ENCODE measurements around the gene YY1.
A peak's percentile ranks its signal among the peaks of the same experiment; 100 is the strongest.

YY1 gene

GRCh38 chr14:100239211-100239839, 381 bp downstream of the YY1 start:
- intact Hi-C loops (cut with DNase I): loop anchor here (2.0 kb wide), 1 partner anchor 137 kb away; the partner anchor contains the start of gene WDR25
- peak in 24 of 42 donors; percentile 5 to 56 (median 25) for DNase-seq

DNA sequence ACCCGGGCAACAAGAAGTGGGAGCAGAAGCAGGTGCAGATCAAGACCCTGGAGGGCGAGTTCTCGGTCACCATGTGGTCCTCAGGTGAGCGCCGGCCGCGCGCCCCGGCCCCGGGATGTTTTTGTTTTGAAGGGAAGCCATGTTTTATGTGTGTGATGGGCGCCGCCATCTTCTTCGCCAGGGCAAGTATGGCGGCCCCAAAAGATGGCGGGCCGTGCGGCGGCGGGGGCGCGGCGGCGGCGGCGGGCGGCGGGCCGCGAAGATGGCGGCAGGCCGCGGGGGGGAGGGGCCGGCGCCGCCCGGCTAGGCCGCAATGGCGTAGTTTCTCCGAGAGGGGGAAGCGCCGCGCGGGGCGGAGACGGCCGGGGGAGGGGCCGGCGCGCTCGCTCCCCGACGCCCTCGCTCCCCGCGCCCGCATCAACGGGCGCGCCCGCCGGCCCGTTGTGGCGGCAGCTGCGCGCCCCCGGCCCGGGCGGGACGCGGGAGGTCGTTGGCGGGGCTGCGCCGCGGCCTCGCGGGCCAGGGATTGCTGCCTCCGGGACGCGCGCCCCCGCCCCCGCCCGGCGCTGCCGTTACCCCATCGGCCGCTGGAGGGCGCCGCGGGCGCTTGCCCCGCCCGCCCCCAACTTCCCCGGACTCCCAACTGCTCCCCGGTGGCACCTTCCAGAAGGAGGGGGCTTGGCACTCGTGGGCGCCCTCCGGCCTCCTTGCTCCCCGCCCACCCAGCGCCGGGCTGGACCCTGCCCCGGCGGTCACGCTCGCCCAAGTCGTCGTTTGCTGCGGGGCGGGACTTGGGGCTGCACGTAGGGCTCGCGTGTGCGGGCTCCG, 1.1 kb downstream of the YY1 start:
- intact Hi-C loops (cut with DNase I): loop anchor here (2.0 to 5.0 kb wide), 3 partner anchors 47 to 137 kb away; partner anchors contain the start of genes SLC25A29 and WDR25
- peak; percentile 30 to 91 (median 79) for DNase-seq

DNA sequence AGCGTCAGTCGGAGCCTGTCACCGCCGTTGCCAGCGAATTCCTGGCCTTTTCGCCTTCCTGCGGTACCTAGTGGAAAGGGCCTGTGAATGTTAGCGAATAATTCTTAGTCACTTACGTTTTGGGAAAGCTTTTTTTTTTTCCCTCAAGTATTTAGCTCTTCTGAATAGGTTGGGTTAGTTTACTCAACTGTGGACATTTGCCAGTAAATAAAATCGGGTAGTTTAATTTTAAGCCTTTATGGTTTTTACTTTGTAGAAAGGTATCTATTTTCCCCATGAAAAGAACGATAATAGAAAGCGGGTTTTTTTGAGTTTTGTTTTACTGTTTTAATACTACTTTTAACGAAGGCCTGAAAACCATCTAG, 1.7 kb downstream of the YY1 start:
- DNase-seq: no peak
- intact Hi-C loops (cut with DNase I): loop anchor here (5.0 kb wide), 2 partner anchors 47 to 67 kb away; partner anchors contain the start of gene SLC25A29

DNA sequence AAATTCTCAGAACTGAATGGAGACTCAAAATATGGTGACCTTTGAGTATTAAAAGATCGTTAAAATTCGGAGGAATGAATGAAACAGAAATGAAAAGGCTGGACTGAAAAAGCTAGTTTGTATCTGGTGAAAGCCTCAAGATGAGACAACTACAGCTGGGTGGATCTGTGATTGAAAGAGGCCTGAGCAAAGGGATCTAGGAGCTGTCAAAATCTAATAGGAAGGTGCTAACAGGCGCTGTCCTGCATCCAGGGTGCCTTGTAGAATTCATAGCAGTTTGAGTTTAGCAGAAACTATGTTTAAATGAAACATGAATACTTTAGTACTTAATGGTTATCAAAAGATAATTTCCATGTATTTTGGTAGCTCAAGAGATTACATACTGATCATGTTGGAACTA, 2.3 kb downstream of the YY1 start:
- no peak for DNase-seq
- intact Hi-C loops (cut with DNase I): loop anchor here (5.0 kb wide), 2 partner anchors 46 to 66 kb away; partner anchors contain the start of gene SLC25A29

DNA sequence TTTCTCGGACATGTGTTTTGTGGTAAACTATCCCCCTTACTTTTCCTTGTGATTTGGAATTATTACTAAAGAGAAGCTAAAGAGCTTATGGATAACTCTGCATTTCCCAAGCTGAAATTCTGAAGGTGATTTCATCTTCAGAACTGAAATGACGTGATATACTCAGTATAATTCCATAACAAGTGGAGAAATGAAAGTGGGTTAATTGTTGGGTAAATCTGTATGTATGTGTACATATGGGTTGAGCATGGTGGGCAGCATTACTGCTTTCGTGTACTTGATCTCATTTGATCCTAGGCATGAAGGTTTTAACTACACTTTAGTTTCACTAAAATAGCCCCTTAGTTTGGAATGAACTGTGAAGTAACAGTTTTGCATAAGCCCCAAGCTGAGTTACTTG, 4.1 kb downstream of the YY1 start:
- no peak for DNase-seq
- intact Hi-C loops (cut with DNase I): loop anchor here (5.0 kb wide), 2 partner anchors 44 to 64 kb away; partner anchors contain the start of gene SLC25A29

DNA sequence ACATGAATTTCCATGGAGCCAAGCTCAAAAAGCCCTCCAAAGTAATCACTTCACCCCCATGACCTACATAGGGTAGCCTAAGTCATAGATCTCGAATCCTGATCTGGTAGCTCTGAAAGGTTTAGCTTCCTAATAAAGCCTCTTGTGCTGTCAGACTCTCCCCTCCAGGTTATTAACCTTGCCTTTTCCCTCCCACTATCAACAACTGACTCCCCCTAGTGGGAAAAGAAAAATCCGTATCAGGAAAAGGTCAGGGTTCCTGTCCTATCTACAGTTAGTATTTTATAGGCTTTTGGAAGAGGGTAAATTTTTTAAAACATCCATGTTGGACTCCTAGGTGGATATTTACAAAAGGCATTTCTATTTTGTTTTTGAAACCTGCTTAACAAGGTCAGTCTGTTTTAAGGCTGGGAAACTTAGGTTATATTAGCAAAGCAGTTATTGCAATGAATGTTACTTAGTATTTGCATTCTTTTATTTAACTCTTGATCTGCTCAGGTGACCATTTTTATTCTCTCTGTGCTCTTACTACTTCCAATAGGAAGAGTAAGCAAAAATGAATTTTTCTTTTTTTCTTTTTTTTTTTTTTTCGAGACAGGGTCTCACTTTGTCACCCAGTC, 8.0 kb downstream of the YY1 start:
- intact Hi-C loops (cut with DNase I): no loop called here
- peak in 3 of 42 donors; percentile 11 to 41 (median 18) for DNase-seq

DNA sequence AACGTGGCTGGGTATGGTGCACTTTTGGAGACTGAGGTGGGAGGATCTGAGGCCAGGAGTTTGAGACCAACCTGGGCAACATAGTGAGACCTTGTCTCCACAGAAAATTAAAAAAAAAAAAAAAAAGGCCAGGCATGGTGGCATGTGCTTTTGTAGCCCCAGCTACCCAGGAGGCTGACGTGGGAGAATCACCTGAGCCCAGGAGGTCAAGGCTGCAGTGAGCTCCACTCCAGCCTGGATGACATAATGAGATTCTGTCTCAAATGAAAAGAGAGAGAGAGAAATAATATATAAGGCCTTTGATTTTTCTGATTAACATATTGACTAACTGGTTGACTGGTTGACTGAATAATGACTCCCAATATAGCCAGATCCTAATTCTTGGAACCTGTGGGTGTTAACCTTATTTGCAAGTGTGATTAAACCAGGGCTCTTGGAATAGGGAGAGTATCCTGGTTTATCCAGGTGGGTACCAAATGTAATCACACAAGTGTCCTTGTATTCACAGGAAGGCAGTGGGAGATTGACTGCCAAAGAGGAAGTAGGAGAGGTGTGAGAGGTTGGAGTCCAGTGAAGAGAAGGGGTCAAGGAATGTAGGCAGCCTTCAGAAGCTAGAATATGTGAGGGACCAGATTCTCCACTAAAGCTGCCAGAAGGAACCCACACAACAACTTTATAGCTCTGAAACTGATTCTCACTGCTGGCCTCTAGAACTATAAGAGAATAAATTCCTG, 12.0 kb downstream of the YY1 start:
- no peak for DNase-seq
- intact Hi-C loops (cut with DNase I): no loop called here

GRCh38 chr14:100252684-100253083, 13.7 kb downstream of the YY1 start:
- intact Hi-C loops (cut with DNase I): no loop called here
- DNase-seq: no peak

- no peak for DNase-seq
- intact Hi-C loops (cut with DNase I): no loop called here
These were observed 17.5 kb downstream of the YY1 start for GRCh38 chr14:100256339-100256895.

DNA sequence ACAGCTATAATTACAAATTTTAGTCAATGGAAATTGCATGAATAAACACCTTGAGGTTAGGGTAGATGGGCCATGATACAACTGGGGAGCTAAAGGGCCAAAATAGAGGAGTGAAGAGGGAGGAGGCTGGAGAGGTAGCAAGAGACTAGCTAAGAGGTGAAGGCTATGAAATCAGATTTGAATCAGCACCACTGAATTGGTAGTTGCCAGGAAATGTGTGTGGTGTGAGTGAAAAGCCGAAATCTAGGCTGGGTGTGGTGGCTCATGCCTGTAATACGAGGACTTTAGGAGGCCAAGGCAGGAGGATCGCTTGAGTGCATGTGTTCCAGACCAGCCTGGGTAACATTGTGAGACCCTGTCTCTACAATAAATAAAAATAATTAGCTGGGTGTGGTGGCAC, 22.7 kb downstream of the YY1 start:
- intact Hi-C loops (cut with DNase I): no loop called here
- no peak for DNase-seq

GRCh38 chr14:100262545-100262944, 23.6 kb downstream of the YY1 start:
- intact Hi-C loops (cut with DNase I): no loop called here
- no peak for DNase-seq

DNA sequence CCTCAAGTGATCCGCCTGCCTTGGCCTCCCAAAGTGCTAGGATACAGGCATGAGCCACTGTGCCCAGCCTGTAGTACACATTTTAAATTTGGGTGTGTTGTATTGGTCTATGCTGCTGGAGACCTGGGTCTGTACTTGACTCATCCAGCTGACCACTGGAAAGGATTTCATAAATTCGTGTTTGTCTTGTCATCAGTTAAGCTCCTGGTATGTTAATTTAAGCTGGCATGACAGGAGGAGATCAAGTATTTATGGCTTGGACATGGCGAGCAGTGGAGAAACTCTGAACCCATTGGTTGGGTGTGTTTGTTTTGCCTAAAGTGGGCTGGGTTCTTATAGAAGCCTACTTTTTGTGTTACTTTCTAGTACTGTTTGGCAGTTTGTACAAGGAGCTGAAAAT, 24.2 kb downstream of the YY1 start:
- no peak for DNase-seq
- intact Hi-C loops (cut with DNase I): no loop called here

- intact Hi-C loops (cut with DNase I): no loop called here
These were observed 29.0 kb downstream of the YY1 start for GRCh38 chr14:100267990-100268389.

DNA sequence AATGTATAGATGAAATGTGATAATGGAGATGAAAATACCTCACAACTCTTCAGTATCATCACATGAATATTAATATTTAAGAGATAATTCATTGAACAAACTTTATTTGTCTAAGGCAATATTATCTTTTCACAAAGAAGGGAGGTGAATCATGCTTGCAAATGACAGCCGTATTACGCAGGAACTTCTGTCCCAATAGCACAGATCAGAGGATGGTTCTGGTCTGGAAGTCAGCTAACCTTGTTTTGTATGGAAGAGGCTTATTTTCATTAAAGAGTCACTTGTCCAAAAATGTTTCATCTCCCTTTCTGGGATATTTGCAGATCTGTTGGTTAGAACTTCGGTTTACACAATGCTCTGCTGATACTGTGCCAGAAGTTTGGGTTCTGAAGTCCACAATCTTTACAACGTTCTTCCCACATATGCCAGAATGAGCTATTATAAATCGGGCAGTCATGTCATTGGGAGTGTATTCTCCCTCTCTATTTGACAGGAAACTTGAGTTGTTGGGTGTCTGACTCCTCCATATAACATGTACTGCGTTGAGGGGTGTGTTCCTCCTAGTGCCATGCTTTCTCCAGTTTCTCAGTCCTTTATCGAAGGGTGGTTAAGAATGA, 29.8 kb downstream of the YY1 start:
- DNase-seq: no peak
- intact Hi-C loops (cut with DNase I): no loop called here

More at GRCh38 chr14:100267990-100268389, 29.0 kb downstream of the YY1 start:
- no peak for DNase-seq

GRCh38 chr14:100271247-100271939, 32.4 kb downstream of the YY1 start:
- intact Hi-C loops (cut with DNase I): no loop called here
- DNase-seq: peak in 3 of 42 donors; percentile 51 to 67 (median 53)

GRCh38 chr14:100274250-100274649, 35.3 kb downstream of the YY1 start:
- peak in 7 of 42 donors; percentile 39 to 78 (median 52) for DNase-seq
- intact Hi-C loops (cut with DNase I): no loop called here

GRCh38 chr14:100275214-100275613, 36.3 kb downstream of the YY1 start:
- intact Hi-C loops (cut with DNase I): no loop called here
- DNase-seq: no peak

DNA sequence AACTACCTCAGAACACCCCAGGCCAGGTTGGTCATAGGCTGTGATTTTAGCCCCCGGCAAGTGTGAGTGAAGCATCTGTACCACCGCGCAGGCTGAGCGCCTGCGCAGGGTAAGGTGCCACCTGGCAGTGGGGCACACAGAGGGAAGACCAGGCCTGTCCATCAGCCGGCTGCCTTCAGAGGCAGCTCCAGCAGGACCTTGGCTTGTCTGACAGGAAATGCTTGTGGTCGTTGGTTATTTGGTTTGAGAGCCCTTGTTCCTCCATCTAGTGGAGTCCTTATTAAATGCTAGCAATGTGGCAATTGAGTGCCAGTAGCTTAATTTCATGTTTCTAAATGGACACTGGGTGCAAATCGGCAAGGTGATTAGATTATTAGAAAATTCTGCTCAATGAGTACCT, 39.8 kb downstream of the YY1 start:
- intact Hi-C loops (cut with DNase I): no loop called here

More for the DNA sequence above, 39.8 kb downstream of the YY1 start:
- DNase-seq: no peak

All from head of caudate nucleus (tissue), 42 donors.